GM23248 (cell line): Measurements from ENCODE around the gene SVOPL. TPM values are rescaled to one million over a fixed set of nuclear protein-coding genes. Genes with fewer than 3 reads are reported as not detected.

ENCODE experiments used
- DNase-seq: peaks from one replicate; pipeline ENCODE4 v3.0.0-alpha.2; 2015
- H2AFZ ChIP-seq: fragments of 200-600 bp; sonication (generic); 2 replicates; pipeline ENCODE4 v1.6.1; 2016; ENCODE audit warnings: antibody characterized with exemption
- H3F3A ChIP-seq: fragments of 200-600 bp; sonication (generic); 2 replicates; pipeline ENCODE4 v1.6.1; 2016; ENCODE audit warnings: mild to moderate bottlenecking, antibody characterized with exemption, mixed run types; ENCODE audit not compliant: insufficient read depth
- H3K27ac ChIP-seq: fragments of 200-600 bp; sonication (generic); 2 replicates; pipeline ENCODE4 v1.5.1; 2016; ENCODE audit warnings: mild to moderate bottlenecking
- H3K27me3 ChIP-seq: fragments of 200-600 bp; sonication (generic); replicated peaks from 2 replicates; pipeline ENCODE4 v1.6.1; 2016; ENCODE audit warnings: mild to moderate bottlenecking; ENCODE audit not compliant: insufficient read depth
- H3K36me3 ChIP-seq: fragments of 200-600 bp; sonication (generic); 2 replicates; pipeline ENCODE4 v1.6.1; 2016; ENCODE audit warnings: low read depth, mild to moderate bottlenecking
- H3K4me1 ChIP-seq: fragments of 200-600 bp; sonication (generic); 2 replicates; pipeline ENCODE4 v1.6.1; 2016; ENCODE audit warnings: mild to moderate bottlenecking; ENCODE audit not compliant: insufficient read depth
- H3K4me2 ChIP-seq: fragments of 200-600 bp; sonication (generic); one replicate; pipeline ENCODE4 v1.6.1; 2016; ENCODE audit warnings: mild to moderate bottlenecking; ENCODE audit not compliant: unreplicated experiment
- H3K4me3 ChIP-seq: fragments of 200-600 bp; sonication (generic); 2 replicates; pipeline ENCODE4 v1.5.1; 2016; ENCODE audit warnings: mild to moderate bottlenecking
- H3K79me2 ChIP-seq: fragments of 200-600 bp; sonication (generic); 2 replicates; pipeline ENCODE4 v1.6.1; 2016; ENCODE audit warnings: mild to moderate bottlenecking; ENCODE audit not compliant: insufficient read depth
- H3K9ac ChIP-seq: fragments of 200-600 bp; sonication (generic); 2 replicates; pipeline ENCODE4 v1.6.1; 2016; ENCODE audit warnings: mild to moderate bottlenecking
- H3K9me2 ChIP-seq: fragments of 200-600 bp; sonication (generic); 2 replicates; pipeline ENCODE4 v1.6.1; 2016; ENCODE audit warnings: mixed run types, mild to moderate bottlenecking, moderate library complexity; ENCODE audit not compliant: insufficient read depth
- H3K9me3 ChIP-seq: fragments of 200-600 bp; sonication (generic); one replicate; pipeline ENCODE4 v1.6.1; 2017; ENCODE audit warnings: low read depth
- H4K20me1 ChIP-seq: fragments of 200-600 bp; sonication (generic); 2 replicates; pipeline ENCODE4 v1.6.0; 2016; ENCODE audit not compliant: insufficient read depth
- EZH2 ChIP-seq: fragments of 200-600 bp; sonication (generic); IDR thresholded peaks from 2 replicates; pipeline ENCODE4 v1.6.1; 2018; ENCODE audit warnings: antibody characterized with exemption, mild to moderate bottlenecking; ENCODE audit not compliant: insufficient read depth, poor library complexity, severe bottlenecking
- EZH2phosphoT487 ChIP-seq: fragments of 200-600 bp; sonication (generic); IDR thresholded peaks from 2 replicates; pipeline ENCODE4 v1.6.1; 2018; ENCODE audit warnings: antibody characterized with exemption, moderate library complexity, mild to moderate bottlenecking, low read depth; ENCODE audit not compliant: insufficient read depth
- WGBS, 2 experiments: methylation state at CpG; one replicate each; pipeline ENCODE4 v1.1.6; 2015 to 2017; ENCODE audit warnings: low lambda C conversion rate in 2 of 2, low coverage in 1 of 2; ENCODE audit errors: missing lambda C conversion rate in 2 of 2; 5-methylcytosine and 5-hydroxymethylcytosine counted together
- in situ Hi-C: fragments of 300-500 bp; cut with MboI; formaldehyde crosslinking; loops from 2 replicates; pipeline ENCODE4 v1.15.0; 2020
- polyA plus RNA-seq: library from polyadenylated mRNA; unstranded; fragments of >200 nt; fragmentation: Nextera tagmentation; extraction: Ambion mirVana; gene quantifications from 2 replicates; pipeline ENCODE4 v1.2.1, GENCODE V29; 2016
- total RNA-seq: library from RNA; depleted of rRNA; stranded (reverse); fragments of >200 nt; shearing (Covaris generic); gene quantifications from 2 replicates; pipeline ENCODE4 v1.2.3, GENCODE V29; 2014

SVOPL gene
- total and polyA plus RNA-seq, 2 experiments from 2014 or later = not detected

DNA sequence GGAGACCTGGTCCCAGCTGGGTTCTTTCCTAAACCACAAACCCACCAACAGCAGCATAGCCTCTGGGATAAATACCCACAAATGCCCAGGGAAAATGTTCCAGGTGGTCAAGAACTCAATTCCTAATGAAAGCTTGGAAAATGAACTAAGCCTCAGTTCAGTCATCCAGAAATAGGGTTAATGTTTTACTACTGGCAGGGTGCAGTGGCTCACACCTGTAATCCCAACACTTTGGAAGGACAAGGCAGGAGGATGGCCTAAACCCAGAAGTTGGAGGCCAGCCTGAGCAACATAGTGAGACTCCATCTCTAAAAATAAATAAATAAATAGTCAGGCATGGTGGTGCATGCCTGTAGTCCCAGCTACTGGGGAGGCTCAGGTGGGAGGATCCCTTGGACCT, 82.2 kb downstream of the SVOPL start:
- no peak overlapping the region for H3K4me3 ChIP-seq
- H2AFZ ChIP-seq = no peak overlapping the region
- DNase-seq = no peak
- H4K20me1 ChIP-seq = no peaks in the 10 kb centered on the region
- H3K9ac ChIP-seq = no peak overlapping the region
- no peaks in the 10 kb centered on the region for H3K79me2 ChIP-seq
- no peak overlapping the region for H3K27ac ChIP-seq
- TF ChIP-seq EZH2 (no peak), EZH2phosphoT487 (no peak)
- in situ Hi-C loops = no loop called here
- H3K4me2 ChIP-seq = no peak overlapping the region
- H3K9me3 ChIP-seq = no peaks in the 10 kb centered on the region
- no peaks in the 10 kb centered on the region; the same call in 1 of the 2 replicates for H3K27me3 ChIP-seq
- H3K4me1 ChIP-seq = no peaks in the 10 kb centered on the region
- no peaks in the 10 kb centered on the region for H3K36me3 ChIP-seq
- no peaks in the 10 kb centered on the region for H3F3A ChIP-seq
- no peaks in the 10 kb centered on the region for H3K9me2 ChIP-seq

DNA sequence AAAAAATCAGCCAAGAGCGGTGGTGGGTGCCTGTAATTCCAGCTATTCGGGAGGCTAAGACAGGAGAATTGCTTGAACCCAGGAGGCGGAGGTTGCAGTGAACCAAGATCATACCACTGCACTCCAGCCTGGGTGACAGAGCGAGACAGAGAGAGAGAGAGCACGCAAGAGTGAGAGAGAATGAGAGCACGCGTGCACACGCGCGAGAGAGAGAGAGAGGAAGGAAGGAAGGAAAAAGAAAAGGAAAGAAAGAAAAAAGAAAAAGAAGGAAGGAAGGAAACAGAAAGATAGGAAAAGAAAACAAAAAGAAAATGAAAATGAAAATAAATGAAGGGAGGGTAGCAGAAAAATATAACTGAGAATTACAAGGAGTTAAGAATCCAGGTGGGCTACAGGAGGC, 82.7 kb downstream of the SVOPL start:
- WGBS, 2 experiments = 65 to 67% methylated on average over 10 of the region's 10 CpGs
- TF ChIP-seq EZH2phosphoT487 (no peak), EZH2 (no peak)
- H3K36me3 ChIP-seq = no peaks in the 10 kb centered on the region
- no peak overlapping the region for H3K27ac ChIP-seq
- no peaks in the 10 kb centered on the region for H3F3A ChIP-seq
- H4K20me1 ChIP-seq = no peaks in the 10 kb centered on the region
- H3K79me2 ChIP-seq = no peaks in the 10 kb centered on the region
- no peak overlapping the region for H2AFZ ChIP-seq
- in situ Hi-C loops = no loop called here
- DNase-seq = no peak
- no peaks in the 10 kb centered on the region; the same call in 1 of the 2 replicates for H3K27me3 ChIP-seq
- H3K4me3 ChIP-seq = no peak overlapping the region
- H3K4me2 ChIP-seq = no peak overlapping the region
- H3K9me2 ChIP-seq = no peaks in the 10 kb centered on the region
- H3K4me1 ChIP-seq = no peaks in the 10 kb centered on the region
- H3K9me3 ChIP-seq = no peaks in the 10 kb centered on the region
- no peak overlapping the region for H3K9ac ChIP-seq

DNA sequence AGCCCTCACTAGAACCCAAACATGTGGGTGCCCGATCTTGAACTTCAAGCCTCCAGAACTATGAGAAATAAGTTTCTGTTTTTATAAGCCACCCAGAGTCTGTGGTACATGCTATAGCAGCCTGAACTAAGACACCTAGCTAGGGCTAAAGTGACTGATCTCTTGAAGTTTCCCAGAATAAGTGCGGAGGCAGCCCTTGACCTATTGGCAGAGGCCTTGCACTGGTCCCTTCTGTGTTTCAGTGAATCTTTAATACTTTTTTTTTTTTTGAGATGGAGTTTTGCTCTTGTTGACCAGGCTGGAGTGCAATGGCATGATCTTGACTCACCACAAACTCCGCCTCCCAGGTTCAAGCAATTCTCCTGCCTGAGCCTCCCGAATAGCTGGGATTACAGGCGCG, 85.1 kb downstream of the SVOPL start:
- Histone ChIP-seq H3K9ac (no peak overlapping the region), H3K36me3 (no peaks in the 10 kb centered on the region), H3K9me2 (no peaks in the 10 kb centered on the region), H3K4me1 (no peaks in the 10 kb centered on the region), H3F3A (no peaks in the 10 kb centered on the region), H3K4me3 (no peak overlapping the region), H3K4me2 (no peak overlapping the region), H3K27me3 (no peaks in the 10 kb centered on the region; the same call in 1 of the 2 replicates), H3K79me2 (no peaks in the 10 kb centered on the region), H4K20me1 (no peaks in the 10 kb centered on the region), H3K27ac (no peak overlapping the region), H3K9me3 (no peaks in the 10 kb centered on the region), H2AFZ (no peak overlapping the region)
- DNase-seq = no peak
- in situ Hi-C loops = no loop called here
- no peak for TF ChIP-seq EZH2
- WGBS, 2 experiments = 87 to 91% methylated on average over 6 of the region's 6 CpGs

DNA sequence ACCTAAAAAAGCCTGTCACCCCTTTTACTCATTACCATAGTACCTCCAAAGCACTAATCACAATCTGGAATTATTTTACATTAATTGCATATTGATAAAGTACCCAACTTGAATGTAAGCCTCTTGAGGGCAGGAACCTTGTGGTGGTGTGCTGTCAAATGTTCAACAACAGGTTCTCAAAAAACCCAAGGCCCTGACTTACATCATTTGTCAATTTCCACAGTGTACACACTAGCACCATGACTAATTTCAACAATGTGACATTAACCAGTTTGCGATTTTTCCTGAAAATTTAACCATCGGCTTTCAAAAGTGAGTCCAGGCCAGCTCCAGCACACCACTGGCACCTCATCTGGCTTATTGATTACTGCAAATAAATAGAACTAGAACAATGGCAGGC, 87.5 kb downstream of the SVOPL start:
- no peak overlapping the region for H3K27ac ChIP-seq
- 85 to 90% methylated on average over 2 of the region's 2 CpGs for WGBS, 2 experiments
- no peaks in the 10 kb centered on the region for H3K9me3 ChIP-seq
- H3K4me3 ChIP-seq = no peak overlapping the region
- no peak for DNase-seq
- no peaks in the 10 kb centered on the region for H3K27me3 ChIP-seq
- H2AFZ ChIP-seq = no peak overlapping the region
- H3F3A ChIP-seq = no peaks in the 10 kb centered on the region
- H3K4me1 ChIP-seq = peaks cover under 1% of the 10 kb centered on the region; the same call in 1 of the 2 replicates
- in situ Hi-C loops = no loop called here
- H3K9me2 ChIP-seq = no peaks in the 10 kb centered on the region
- no peaks in the 10 kb centered on the region for H4K20me1 ChIP-seq
- no peak overlapping the region for H3K9ac ChIP-seq
- H3K79me2 ChIP-seq = no peaks in the 10 kb centered on the region
- H3K36me3 ChIP-seq = no peaks in the 10 kb centered on the region
- TF ChIP-seq EZH2phosphoT487 (no peak), EZH2 (no peak)
- no peak overlapping the region for H3K4me2 ChIP-seq

DNA sequence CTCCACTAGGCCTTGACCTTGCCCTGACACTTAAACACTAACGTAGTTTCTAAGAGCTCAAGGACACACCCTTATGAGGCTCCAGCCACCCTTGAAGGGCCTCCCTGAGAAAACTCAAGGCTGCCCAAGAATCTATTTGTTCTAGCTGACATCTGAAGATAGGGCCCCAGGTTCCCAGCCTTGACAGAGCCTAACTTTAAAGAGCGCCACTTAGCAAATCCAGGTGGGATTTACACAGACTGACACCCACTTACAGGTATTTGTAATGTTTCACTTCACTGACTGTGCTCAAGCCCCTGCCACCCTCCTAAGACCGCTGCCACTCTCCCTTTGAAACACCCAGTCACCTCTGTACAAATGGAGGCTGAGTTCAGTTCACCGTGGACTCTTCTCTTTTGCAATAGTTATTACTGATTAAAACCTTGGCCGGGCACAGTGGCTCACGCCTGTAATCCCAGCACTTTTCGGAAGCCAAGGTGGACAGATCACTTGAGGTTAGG, 90.4 kb downstream of the SVOPL start:
- Histone ChIP-seq H3K4me3 (no peak overlapping the region), H3F3A (no peaks in the 10 kb centered on the region), H3K9me2 (no peaks in the 10 kb centered on the region), H3K27ac (no peak overlapping the region), H3K36me3 (no peaks in the 10 kb centered on the region), H3K4me2 (no peak overlapping the region), H3K27me3 (no peaks in the 10 kb centered on the region), H3K79me2 (no peaks in the 10 kb centered on the region), H3K4me1 (peaks cover 9% of the 10 kb centered on the region), H3K9ac (no peak overlapping the region), H2AFZ (no peak overlapping the region), H3K9me3 (no peaks in the 10 kb centered on the region), H4K20me1 (no peaks in the 10 kb centered on the region)
- TF ChIP-seq EZH2 (no peak), EZH2phosphoT487 (no peak)
- 68 to 75% methylated on average over 7 of the region's 7 CpGs for WGBS, 2 experiments
- in situ Hi-C loops = no loop called here
- no peak for DNase-seq
